GM12873 (cell line): ENCODE results near the gene EPN2.

Experiments
- TF ChIP-seq, protein P1 (sequence below): IDR thresholded peaks from 2 replicates; pipeline ENCODE4 v1.5.1; 2012; ENCODE audit warnings: low read depth, mild to moderate bottlenecking, moderate library complexity, low read length, control low read depth; ENCODE audit not compliant: insufficient read depth; ENCODE audit errors: missing control alignments

Gene EPN2

DNA sequence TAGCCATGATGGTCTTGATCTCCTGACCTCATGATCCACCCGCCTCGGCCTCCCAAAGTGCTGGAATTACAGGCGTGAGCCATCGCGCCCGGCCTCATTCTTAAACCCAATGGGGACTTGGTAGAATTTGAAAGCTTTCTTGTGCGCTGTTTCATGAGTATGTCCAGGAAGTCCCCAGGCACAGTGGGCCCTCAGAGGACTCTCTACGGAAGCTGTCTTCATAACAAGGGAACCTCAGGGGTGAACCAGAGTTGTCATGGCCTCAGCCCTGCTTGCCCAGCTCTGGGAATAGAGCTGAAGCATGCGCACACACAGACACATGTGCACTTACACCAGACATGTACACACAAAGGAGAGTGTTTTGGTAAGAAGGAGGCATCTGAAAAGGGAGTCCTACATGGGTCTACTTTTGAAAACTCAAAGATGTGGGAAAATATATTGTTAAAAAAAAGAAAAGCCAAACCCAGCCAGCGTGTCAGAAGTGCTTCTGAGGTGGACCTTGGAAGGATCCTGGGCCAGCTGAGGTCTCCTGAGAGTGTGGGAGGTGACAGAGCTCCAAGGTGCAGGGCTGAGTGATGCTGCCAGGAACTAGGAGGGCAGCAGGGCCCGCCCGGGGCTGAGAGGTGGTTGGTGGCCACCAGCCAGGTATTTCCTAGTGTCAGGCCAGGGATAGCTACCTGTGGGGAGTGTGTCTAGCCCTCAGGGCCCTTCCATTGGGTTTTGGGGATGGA, 54.6 kb downstream of the EPN2 start:
- TF ChIP-seq, protein P1, sequence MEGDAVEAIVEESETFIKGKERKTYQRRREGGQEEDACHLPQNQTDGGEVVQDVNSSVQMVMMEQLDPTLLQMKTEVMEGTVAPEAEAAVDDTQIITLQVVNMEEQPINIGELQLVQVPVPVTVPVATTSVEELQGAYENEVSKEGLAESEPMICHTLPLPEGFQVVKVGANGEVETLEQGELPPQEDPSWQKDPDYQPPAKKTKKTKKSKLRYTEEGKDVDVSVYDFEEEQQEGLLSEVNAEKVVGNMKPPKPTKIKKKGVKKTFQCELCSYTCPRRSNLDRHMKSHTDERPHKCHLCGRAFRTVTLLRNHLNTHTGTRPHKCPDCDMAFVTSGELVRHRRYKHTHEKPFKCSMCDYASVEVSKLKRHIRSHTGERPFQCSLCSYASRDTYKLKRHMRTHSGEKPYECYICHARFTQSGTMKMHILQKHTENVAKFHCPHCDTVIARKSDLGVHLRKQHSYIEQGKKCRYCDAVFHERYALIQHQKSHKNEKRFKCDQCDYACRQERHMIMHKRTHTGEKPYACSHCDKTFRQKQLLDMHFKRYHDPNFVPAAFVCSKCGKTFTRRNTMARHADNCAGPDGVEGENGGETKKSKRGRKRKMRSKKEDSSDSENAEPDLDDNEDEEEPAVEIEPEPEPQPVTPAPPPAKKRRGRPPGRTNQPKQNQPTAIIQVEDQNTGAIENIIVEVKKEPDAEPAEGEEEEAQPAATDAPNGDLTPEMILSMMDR, result no peak

DNA sequence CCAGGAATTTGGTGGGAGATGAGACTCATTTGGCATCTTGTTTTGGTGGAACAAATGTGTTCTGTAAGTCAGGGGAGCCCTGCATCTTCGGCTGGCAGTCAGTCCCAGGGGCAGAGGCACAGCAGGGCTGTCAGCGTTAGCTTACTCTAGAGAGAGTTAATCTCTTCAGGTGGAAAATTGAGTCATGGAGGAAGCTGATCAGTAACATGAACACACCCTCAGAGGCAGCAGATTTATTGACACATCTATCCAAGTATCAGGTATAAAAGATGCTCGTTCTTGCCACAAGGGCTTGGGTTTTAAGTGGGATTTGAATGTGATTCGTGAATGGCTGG, 55.2 kb downstream of the EPN2 start:
- TF ChIP-seq, protein P1, result no peak

DNA sequence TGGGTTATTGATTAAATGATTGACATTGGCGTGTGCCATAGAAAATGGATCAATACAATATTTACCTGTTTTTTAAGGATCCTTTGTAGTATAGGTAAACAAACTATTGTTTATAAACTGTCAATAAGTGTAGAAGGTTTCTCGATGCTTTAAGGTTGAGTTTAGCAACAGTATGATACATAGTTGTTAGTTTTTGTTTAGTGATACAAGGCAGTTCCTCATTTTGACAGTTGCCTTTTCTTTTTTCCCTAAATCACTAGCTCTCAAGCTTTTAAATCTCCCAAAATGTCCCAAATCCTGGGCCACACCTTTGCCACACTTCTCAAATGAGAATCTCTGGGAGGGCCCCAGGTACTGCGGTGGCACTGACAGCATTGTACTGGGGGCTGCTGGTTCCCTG, 57.3 kb downstream of the EPN2 start:
- TF ChIP-seq, protein P1, result no peak

DNA sequence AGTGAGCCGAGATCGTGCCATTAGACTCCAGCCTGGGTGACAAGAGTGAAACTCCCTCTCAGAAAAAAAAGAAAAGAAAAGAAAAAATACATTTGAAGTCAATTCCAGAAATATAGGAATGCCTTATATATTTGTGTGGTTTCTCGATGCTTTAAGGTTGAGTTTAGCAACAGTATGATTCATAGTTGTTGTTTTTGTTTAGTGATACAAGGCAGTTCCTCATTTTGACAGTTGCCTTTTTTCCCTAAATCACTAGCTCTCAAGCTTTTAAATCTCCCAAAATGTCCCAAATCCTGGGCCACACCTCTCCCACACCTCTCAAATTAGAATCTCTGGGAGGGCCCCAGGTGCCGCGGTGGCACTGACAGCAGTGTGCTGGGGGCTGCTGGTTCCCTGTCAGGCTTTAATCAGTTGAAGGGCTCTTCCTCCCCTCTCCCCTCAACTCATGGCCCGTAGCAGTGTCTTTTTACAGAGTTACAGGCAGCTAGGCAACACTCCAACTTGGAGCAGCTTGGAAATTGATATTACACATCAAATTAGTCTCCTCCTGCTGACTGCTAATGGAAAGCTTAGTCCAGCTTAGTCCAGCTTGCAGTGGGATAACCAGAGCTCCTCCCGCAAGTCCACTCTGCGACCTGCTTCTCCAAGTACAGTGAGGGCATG, 58.4 kb downstream of the EPN2 start:
- TF ChIP-seq, protein P1, result no peak

DNA sequence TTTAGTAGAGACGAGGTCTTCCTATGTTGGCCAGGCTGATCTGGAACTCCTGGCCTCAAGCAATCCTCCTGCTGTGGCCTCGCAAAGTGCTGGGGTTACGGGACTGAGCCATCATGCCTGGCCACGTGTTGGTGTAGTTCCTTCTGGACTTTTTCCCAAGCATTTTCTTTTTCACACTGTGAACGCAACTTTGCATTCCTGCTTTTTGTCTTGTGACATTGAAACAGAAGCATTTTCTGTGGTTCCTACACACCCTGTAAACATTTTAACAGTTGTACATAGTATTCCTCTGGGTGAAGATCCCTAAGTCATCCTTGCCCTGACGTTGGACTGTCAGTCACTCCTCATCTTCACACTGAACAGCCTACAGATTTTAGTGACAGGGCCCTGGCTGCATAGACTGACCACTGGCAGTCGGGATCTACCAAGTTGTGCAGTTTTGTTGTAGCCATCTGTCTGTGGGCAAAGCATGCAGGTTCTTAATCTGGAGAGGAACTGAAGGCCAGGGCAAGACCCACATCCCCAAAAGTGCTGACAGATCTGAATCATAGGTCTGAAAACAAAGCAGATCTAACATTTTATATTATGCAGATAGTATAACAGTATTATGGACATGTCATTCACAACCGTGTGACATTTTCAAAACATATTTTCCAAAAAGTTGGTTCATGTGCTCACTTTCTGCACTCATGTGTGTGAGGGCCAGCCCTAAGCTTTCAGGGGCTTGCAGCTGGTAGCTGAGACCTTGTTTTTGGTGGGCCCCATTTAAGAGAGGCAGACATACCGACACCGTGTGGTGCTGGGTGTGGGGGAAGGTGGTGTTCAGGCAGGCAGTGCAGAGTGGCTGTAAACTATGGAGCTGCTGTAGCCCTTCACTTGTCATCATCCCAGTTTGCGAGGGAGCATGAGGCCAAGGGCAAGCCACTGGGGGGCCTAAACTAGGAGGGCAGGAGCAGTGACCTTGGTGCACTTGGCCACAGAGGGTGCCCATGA, 59.9 kb downstream of the EPN2 start:
- TF ChIP-seq, protein P1, result no peak

DNA sequence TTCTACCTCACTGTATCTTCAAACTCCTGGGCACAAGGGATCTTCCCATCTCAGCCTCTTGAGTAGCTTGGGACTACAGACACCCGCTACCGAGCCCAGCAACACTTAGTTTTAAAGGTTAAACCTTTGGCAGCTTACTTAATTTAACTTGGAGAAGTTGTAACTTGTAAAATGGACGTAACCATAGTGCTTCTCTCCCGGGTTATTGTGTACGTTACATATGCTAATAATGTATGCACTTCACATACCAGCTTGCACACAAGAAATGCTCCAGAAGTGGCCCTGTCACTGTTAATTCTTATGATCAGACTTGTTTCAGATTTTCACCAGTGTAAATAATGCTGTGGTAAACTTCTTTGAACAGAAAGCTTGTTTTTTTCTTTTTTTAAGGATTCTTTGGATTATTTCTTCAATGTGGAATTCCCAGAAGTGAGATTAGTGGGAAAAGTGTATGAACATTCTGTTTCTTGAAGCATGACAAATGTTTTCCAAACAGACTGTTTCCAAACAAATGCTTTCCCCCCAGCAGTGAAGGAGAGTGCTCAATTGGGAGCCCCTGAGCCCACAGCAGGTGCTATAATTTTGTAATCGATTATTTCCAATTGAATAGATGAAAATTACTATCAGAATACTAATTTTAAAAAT, 61.5 kb downstream of the EPN2 start:
- TF ChIP-seq, protein P1, result no peak
